Mesothelial cell of epicardium (in vitro differentiated cells): ENCODE results near the gene SNX12. TPM values are rescaled to one million over a fixed set of nuclear protein-coding genes. Genes with fewer than 3 reads are reported as not detected.

Experiments used
- DNase-seq, 2 experiments: peaks; one replicate each; pipeline ENCODE4 v3.0.0; 2021; ENCODE audit warnings: low spot score in 2 of 2; ENCODE audit not compliant: unreplicated experiment in 2 of 2
- H3K27ac Mint-ChIP-seq: 2 replicates; pipeline ENCODE4 v1.8.0; 2021; ENCODE audit warnings: mixed read lengths
- H3K27me3 Mint-ChIP-seq: 2 replicates; pipeline ENCODE4 v1.8.0; 2021; ENCODE audit warnings: low read depth, mixed read lengths
- H3K36me3 Mint-ChIP-seq: 2 replicates; pipeline ENCODE4 v1.8.0; 2021; ENCODE audit warnings: mixed read lengths
- H3K4me1 Mint-ChIP-seq: 2 replicates; pipeline ENCODE4 v1.8.0; 2021; ENCODE audit warnings: mixed read lengths
- H3K4me3 Mint-ChIP-seq: 2 replicates; pipeline ENCODE4 v1.8.0; 2021; ENCODE audit warnings: mild to moderate bottlenecking, moderate library complexity, mixed read lengths
- H3K9me3 Mint-ChIP-seq: 2 replicates; pipeline ENCODE4 v1.8.0; 2021; ENCODE audit warnings: mixed read lengths
- CTCF ChIP-seq: fragments of 200-600 bp; sonication (generic); IDR thresholded peaks from one replicate; pipeline ENCODE4 v1.5.0; 2021; ENCODE audit warnings: antibody characterized with exemption; ENCODE audit not compliant: unreplicated experiment
- total RNA-seq: library from RNA; stranded (reverse); gene quantifications from 3 replicates; pipeline ENCODE4 v1.2.1, GENCODE V29; 2021

Gene SNX12
- total RNA-seq, 1 donor from 2014 or later, result 62.5 TPM

- Mint-ChIP-seq H3K4me1 (peaks cover 29% of the 10 kb centered on the region), H3K9me3 (peaks cover 15% of the 10 kb centered on the region), H3K36me3 (no peaks in the 10 kb centered on the region), H3K27me3 (no peaks in the 10 kb centered on the region), H3K27ac (no peak overlapping the region), H3K4me3 (peak overlapping the region; percentile 83)
- TF ChIP-seq CTCF, result no peak
- no peak for DNase-seq
Measured at GRCh38 chrX:71096760-71097032, 28.6 kb upstream of the SNX12 start.

- H3K27ac Mint-ChIP-seq, result peak overlapping the region; percentile 91
- H3K36me3 Mint-ChIP-seq, result no peaks in the 10 kb centered on the region
- H3K4me1 Mint-ChIP-seq, result peaks cover 29% of the 10 kb centered on the region
- H3K27me3 Mint-ChIP-seq, result no peaks in the 10 kb centered on the region
- TF ChIP-seq CTCF, result no peak
- peak in 1 of 2 experiments; percentile 42 for DNase-seq
- H3K9me3 Mint-ChIP-seq, result peaks cover 18% of the 10 kb centered on the region
- peak overlapping the region; percentile 83 for H3K4me3 Mint-ChIP-seq
Measured at GRCh38 chrX:71095981-71096759, 28.0 kb upstream of the SNX12 start.

- Mint-ChIP-seq H3K27ac (peak within 1 kb of the TSS; percentile 91), H3K27me3 (no peaks in the 10 kb centered on the region), H3K36me3 (no peaks in the 10 kb centered on the region), H3K4me1 (peaks cover 27% of the 10 kb centered on the region), H3K9me3 (peaks cover 18% of the 10 kb centered on the region), H3K4me3 (peak within 1 kb of the TSS; percentile 83)
- DNase-seq, result peak; percentile 73 to 88
- TF ChIP-seq CTCF, result no peak
Measured at GRCh38 chrX:71095555-71095980, 27.4 kb upstream of the SNX12 start, which contains the start of gene FOXO4. Gene FOXO4 (plus strand): TSS chrX:71095851. CDS start chrX:71096529, 678 bp downstream.

GRCh38 chrX:71095033-71095432 is 26.9 kb upstream of the SNX12 start:
- no peaks in the 10 kb centered on the region for H3K27me3 Mint-ChIP-seq
- no peaks in the 10 kb centered on the region for H3K36me3 Mint-ChIP-seq
- H3K4me3 Mint-ChIP-seq, result peak overlapping the region; percentile 83
- no peak overlapping the region for H3K27ac Mint-ChIP-seq
- no peak for TF ChIP-seq CTCF
- DNase-seq, result no peak
- H3K9me3 Mint-ChIP-seq, result peaks cover 18% of the 10 kb centered on the region
- peaks cover 24% of the 10 kb centered on the region for H3K4me1 Mint-ChIP-seq

GRCh38 chrX:71091263-71091662 is 23.1 kb upstream of the SNX12 start:
- Mint-ChIP-seq H3K27me3 (no peaks in the 10 kb centered on the region), H3K4me1 (peaks cover 2% of the 10 kb centered on the region), H3K36me3 (no peaks in the 10 kb centered on the region), H3K27ac (no peak overlapping the region), H3K4me3 (no peak overlapping the region), H3K9me3 (peaks cover 14% of the 10 kb centered on the region)
- DNase-seq, result no peak
- no peak for TF ChIP-seq CTCF

- no peak overlapping the region for H3K4me3 Mint-ChIP-seq
- H3K36me3 Mint-ChIP-seq, result no peaks in the 10 kb centered on the region
- no peak overlapping the region for H3K27ac Mint-ChIP-seq
- H3K9me3 Mint-ChIP-seq, result peaks cover 3% of the 10 kb centered on the region
- H3K4me1 Mint-ChIP-seq, result peaks cover 10% of the 10 kb centered on the region
- no peak for TF ChIP-seq CTCF
- DNase-seq, result no peak
- H3K27me3 Mint-ChIP-seq, result no peaks in the 10 kb centered on the region
Measured at GRCh38 chrX:71085900-71086299, 17.8 kb upstream of the SNX12 start.
